HG02610 (cell line): ENCODE results near the gene PTCD3.

Source experiments
- ATAC-seq: cut with Tn5 transposase; IDR thresholded peaks from one replicate; pipeline ENCODE4 v1.9.1; 2021; ENCODE audit warnings: mild to moderate bottlenecking, moderate library complexity; ENCODE audit not compliant: unreplicated experiment

Gene PTCD3

GRCh38 chr2:86081724-86082123 is 24.3 kb upstream of the PTCD3 start:
- no peak for ATAC-seq

GRCh38 chr2:86082756-86083155 is 23.3 kb upstream of the PTCD3 start:
- no peak for ATAC-seq

- ATAC-seq, result no peak
These were observed 17.8 kb upstream of the PTCD3 start for GRCh38 chr2:86087936-86088850.

- no peak for ATAC-seq
These were observed 11.8 kb upstream of the PTCD3 start for GRCh38 chr2:86094229-86094628.

GRCh38 chr2:86097114-86097896 is 8.7 kb upstream of the PTCD3 start:
- ATAC-seq, result no peak

- no peak for ATAC-seq
These were observed 8.1 kb upstream of the PTCD3 start for GRCh38 chr2:86097913-86098312.

GRCh38 chr2:86102157-86102556 is 3.9 kb upstream of the PTCD3 start:
- ATAC-seq, result no peak

- peak; percentile 74 for ATAC-seq
These were observed 625 bp upstream of the PTCD3 start, which contains the start of gene POLR1A for GRCh38 chr2:86105252-86105968. POLR1A (minus strand) TSS chr2:86105886; CDS start chr2:86105776, 110 bp downstream.

- ATAC-seq, result no peak
These were observed 996 bp downstream of the PTCD3 start for GRCh38 chr2:86107031-86107430.

GRCh38 chr2:86118130-86118529 is 12.1 kb downstream of the PTCD3 start:
- ATAC-seq, result no peak

- ATAC-seq, result no peak
These were observed 17.4 kb downstream of the PTCD3 start for GRCh38 chr2:86123328-86123925.

GRCh38 chr2:86124683-86125082 is 18.6 kb downstream of the PTCD3 start:
- no peak for ATAC-seq

- no peak for ATAC-seq
These were observed 28.7 kb downstream of the PTCD3 start for GRCh38 chr2:86134709-86135108.

GRCh38 chr2:86135653-86136052 is 29.6 kb downstream of the PTCD3 start:
- ATAC-seq, result no peak

- ATAC-seq, result no peak
These were observed 30.1 kb downstream of the PTCD3 start for GRCh38 chr2:86136141-86136540.

- no peak for ATAC-seq
These were observed 32.9 kb downstream of the PTCD3 start for GRCh38 chr2:86138736-86139625.

- no peak for ATAC-seq
These were observed 33.9 kb downstream of the PTCD3 start for GRCh38 chr2:86139981-86140380.

GRCh38 chr2:86140969-86141392 is 34.9 kb downstream of the PTCD3 start:
- no peak for ATAC-seq

- no peak for ATAC-seq
These were observed 36.6 kb downstream of the PTCD3 start for GRCh38 chr2:86142436-86143257.
